NCI-H524 (cell line): ENCODE data around the gene POLR2I.
"Not testable (repeated sequence)": the region's sequence is repeated elsewhere in the genome, so short reads cannot be mapped to it uniquely, and the experiment has no call there.

Source experiments
- DNase-seq, 2 experiments: peaks; one replicate each; lab custom pipeline; 2025; lab: John Stamatoyannopoulos, UW

The POLR2I gene

DNA sequence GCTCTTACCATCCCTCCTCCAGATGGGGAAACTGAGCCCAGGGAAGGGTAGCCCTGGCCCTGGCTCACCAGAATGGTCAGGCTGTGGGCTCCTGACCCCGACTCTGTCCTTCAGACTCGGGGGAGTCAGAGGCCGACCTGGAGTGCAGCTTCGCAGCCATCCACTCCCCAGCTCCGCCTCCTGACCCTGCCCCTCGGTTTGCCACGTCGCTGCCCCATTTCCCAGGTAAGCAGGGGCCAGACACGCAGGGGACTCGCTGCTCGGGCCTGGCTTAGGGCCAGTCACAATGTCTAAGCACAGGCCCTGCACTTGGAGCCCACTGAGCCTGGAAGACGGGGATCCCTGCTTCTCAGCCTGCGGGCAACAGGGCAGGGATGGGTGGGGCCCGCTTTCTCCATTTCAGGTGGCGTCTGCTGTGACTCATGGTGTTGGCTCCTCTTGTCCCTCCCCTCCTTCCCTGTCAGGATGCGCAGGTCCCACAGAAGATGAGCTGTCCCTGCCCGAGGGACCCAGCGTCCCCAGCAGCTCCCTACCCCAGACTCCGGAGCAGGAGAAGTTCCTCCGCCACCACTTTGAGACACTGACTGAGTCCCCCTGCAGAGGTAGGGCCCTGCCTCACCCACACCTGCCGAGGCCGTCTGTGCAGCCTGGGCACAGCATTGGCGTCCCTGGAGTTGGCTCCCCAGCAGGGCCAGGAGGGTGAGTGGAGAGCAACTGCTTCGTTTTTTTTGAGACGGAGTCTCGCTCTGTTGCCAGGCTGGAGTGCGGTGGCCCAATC lies 12.9 kb downstream of the POLR2I start:
- no peak for DNase-seq

DNA sequence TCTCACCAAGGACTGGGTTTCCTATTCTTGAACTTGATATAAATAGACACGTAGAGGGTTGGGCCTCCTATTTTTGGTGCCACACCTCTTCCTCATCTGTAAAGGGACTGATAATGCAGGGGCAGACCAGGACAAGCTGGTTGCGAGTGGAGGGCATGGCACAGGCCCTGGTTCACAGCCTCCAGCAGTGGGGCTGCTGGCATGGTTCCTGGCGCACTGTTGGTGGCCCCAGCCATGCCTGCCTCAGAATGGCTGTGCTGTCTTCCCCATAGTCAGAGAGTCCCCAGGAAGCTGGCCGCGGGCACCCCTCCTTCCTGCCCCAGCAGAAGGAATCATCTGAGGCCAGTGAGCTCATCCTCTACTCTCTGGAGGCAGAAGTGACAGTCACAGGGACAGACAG lies 14.2 kb downstream of the POLR2I start:
- DNase-seq = no peak

DNA sequence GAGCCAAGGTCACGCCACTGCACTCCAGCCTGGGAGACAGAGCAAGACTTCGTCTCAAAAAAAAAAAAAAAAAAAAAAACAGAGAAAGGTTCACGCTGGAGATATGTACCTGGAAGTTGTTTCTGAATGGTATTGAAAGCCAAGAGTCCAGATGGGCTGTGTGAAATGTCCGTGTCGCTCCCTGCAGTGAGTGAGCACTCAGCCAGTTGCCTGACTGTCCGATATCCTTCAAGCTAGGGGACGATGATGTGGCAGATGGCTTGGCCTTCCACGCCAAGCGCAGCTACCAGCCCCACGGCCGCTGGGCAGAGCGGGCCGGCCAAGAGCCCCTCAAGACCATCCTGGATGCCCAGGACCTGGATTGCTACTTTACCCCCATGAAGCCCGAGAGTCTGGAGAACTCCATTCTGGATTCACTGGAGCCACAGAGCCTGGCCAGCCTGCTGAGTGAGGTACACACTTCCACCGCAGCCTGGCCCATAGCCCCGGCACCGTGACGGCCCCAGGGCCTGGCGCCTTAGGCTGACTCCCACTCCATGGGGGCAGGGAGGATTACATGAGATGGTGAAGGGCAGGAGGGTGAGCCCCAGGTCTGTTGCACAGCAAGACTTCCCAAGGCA lies 15.4 kb downstream of the POLR2I start:
- DNase-seq = no peak

DNA sequence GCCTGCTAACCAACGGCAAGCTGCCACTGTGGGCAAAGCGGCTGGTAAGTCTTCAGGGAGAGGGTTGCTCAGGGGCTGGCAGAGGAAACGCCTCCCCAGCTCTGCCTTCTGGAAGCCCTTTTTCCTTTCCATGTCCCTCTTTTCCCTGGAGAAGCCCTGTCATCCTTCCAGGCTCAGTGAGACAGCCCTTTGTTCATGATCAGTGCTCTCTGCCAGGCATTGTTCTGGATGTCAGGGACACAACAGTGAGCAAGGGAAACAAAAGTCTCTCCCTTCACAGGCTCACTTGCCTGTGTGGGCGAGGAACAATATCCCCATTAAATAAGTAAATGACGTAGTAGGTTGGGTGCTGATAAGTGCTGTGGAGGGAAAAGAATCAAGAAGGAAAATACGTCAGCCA lies 17.6 kb downstream of the POLR2I start:
- DNase-seq = no peak

DNA sequence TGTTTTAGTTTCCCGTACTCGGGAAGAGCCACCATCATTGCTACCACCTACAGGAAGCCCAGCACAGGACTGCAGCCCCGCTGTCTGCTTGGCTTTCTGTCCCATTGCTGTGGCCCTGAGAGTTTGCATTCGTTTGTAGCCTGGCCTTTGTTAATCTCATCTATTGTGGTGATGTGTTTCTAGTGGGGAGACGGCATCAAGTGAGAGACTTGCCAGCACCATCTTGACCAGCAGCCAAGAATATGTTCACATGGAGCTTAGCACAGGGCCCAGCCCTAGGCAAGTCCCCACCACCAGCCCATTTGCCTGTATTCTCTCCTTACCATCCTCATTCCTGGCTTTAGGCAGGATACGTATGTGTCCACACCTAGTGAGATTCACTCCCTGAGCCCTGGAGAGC lies 21.0 kb downstream of the POLR2I start:
- DNase-seq = no peak

DNA sequence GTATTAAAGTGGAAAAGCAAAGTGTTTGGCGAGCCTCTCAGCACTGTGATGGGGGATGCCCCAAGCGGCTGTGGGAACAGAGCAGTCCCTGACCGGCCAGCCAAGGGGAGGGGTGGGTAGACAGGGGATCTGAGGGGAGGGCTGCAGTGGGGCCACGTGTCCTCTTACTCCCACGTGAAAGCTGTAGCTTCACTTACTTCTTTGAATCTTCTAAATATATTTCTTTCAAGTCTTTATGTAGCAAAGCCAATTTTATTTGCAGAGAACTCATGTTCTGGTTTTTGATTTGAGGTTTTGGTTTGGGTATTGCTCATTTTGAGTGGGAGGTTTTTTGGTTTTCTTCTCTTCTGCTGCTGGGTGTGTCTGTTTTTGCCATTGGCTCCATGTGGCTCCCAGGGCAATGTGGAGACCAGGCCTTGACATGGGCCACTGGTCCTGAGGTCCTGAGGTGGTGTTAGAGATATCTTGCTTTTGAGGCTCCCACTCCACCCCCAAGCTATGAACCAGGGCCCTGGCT lies 21.5 kb downstream of the POLR2I start:
- DNase-seq = no peak

DNA sequence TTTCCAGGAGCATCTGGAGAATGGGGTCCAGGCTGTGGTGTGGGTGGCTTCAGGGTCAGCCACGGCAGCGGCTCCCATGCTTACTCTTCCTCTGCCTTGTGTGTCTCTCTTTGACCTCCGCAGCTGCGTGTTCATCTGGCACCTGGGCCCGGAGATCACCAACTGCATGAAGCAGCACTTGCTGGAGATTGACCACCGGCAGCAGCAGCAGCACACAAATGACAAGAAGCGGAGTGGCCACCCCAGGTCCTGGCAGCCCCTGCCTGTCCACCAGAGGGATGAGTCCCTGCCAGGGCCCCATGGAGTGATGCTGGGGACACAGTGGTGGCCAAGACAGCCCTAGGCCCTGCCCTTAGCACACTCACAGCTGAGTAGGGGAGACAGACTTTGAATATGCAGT lies 22.1 kb downstream of the POLR2I start:
- DNase-seq = no peak

DNA sequence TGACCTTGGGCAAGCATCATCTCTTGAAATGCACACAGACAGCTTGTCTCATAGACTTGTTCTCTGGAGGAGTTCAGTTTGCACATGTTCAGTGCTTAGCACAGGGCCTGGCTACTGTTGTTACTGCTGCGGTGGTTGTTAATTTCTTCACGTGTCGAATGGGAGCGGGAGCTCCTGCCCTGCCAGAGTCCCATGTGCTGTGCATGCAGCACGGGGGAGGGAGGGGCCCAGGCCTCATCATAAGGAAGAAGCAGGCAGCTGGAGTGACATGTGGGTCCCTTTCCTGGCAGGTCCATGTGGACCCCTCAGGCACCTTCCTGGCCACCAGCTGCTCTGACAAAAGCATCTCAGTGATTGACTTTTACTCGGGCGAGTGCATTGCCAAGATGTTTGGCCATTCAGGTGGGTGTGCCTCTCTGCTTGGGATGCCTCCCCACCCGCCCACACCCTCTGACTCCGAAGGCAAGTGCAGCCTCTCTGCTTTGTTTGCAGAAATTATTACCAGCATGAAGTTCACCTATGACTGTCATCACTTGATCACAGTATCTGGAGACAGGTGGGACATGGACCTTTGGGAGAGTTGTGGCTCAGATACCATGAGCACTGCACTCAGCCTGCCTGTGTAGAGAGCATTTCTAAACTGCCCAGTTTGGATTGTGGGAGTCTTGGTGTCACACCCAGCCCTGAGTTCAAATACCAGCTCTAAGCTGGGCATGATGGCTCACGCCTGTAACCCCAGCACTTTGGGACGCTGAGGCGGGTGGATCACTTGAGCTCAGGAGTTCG lies 23.6 kb downstream of the POLR2I start:
- DNase-seq = no peak

DNA sequence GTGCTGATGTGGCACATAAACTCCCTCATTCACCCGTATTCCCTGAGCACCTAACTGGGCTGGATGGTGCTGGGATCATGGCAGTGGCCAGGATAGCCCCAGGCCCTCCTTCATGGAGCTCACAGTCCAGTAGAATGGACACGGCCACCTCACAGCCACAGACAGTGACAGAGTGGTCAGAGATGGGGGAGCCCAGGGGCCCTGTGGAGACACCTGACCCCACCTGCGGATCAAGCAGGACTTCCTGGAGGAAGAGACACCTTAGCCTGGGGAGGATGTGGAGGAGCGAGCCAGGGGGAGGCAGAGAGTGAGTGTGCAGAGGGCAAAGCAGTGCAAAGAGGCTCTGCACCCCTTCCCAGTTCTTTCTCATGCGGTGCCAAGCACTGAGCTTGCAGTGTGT lies 24.8 kb downstream of the POLR2I start:
- DNase-seq = no peak

DNA sequence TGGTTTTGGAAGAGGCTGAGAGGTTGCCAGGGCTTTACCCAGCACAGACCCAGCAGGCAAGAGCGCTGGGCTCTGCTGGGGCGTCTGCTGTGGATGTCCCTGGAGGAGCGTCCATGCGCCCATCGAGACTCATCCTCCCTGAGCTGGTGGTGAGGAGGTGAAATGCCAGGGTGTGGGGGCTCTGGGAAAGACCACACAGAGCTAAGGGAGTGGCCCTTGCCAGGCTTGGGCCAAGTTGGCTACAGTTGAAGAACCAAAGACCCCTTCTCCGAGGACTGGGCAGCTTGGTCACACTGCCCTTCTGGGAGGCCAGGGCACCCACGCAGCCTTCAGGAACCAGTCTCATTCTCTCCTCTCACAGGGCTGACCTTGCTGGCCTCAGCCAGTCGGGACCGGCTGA lies 28.3 kb downstream of the POLR2I start:
- DNase-seq = no peak

DNA sequence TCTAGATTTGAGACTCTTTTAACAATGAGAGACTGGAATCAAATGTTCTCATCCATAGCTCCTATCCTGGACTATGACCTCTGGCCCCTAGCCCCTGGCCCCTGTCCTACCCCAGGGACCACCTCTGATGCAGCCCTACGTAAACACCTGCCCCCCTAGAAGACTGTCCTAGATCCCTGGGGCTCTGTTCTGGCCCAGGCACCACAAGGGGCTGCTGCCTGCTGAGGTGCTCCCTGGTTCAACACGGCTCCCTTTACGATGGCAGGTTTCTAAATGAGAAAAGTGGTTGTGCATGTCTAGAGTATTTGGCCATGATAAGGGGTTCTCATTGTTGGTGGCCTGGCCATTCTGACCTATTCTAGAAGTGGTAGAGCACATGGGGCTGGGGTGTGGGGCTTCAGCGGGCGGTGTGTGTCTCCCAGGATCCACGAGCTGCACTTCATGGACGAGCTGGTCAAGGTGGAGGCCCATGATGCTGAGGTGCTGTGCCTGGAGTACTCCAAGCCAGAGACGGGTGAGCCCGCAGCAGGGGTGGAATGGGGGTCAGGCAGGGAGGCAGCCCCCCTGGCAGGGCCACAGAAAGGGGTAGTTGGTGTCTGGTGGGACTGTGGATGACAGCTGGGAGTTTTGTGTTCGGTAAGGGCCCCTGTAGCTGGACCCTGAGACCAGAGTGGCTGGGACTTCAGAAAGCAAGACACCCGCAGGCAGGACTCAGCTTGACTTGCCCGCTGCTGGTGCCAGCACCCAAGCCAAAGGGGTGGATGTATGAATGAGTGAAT lies 30.3 kb downstream of the POLR2I start:
- DNase-seq = no peak

DNA sequence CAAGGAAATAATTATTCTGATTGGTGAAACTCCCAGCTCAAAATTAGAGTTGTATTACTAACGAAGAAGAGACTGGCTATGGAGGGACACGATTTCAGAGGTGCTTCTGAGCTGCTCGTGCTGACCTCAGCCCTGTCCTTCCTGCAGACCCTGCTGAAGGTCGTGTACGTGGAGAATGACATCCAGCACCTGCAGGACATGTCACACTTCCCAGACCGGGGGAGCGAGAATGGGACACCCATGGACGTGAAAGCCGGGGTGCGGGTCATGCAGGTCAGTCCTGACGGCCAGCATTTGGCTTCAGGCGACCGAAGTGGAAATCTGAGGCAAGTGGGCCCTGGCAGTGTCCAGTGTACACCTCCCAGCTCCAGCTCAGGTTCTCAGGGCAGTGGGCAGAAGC lies 31.8 kb downstream of the POLR2I start:
- DNase-seq = no peak

DNA sequence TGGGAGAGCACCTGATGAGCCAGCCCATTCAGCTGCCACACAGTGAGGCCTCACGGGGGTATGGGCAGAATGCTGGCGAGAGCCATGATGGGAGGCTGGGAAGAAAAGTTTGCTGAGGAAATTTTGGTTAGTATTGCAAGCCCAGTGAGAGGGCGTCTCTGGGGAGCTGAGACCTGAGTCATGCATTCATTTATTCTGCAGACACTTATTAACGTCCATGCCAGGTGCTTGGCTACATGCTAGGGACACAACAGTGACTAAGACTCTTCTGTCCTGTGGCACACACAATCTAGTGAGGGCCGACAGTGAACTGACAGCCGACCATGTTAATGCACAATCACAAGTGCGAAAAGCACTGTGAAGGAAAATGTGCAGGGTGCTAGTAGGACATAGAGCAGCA lies 32.8 kb downstream of the POLR2I start:
- no peak for DNase-seq

DNA sequence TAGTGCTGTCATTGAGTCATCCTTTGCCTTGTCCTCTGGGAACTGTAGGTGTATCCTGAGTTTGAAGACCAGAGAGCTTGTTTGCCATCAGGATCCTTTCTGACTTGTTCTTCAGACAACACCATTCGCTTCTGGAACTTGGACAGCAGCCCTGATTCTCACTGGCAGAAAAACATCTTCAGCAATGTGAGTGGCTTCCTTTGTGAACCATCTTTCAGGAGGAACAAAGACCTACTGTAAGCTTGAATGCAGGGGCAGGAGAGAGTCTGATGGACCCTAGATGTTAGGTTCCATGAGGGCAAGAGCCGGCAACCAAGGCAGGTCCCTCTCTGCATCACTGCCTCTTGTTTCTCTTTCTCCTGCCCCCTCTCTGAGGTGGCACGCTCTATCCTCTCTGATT lies 33.3 kb downstream of the POLR2I start:
- no peak for DNase-seq

DNA sequence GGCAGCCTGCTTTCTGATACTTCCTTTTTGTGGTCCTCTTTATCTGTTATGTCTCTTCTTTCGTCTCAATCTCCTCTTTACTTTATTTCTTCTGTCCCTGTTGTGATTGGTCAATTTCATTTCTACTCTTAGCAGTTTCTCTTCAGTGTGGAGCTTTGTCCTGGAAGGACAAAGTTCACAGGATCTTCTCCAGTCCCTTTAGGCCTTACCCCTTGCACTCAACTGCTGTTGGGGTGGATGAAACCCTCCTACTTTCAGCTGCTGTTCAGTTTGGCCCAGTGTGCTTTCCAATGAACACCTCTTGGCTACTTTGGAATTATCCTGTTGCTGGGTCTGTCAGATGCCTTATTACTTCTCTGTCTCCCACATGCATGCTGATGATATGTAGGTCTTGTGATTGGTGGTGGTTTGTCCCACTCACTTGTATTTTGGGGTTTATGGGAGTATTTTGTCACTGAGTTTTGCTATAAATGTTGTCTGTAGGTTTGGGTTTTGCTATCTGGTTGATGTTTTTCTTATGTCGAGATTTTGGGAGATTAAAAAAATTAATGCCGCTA lies 35.2 kb downstream of the POLR2I start:
- no peak for DNase-seq

DNA sequence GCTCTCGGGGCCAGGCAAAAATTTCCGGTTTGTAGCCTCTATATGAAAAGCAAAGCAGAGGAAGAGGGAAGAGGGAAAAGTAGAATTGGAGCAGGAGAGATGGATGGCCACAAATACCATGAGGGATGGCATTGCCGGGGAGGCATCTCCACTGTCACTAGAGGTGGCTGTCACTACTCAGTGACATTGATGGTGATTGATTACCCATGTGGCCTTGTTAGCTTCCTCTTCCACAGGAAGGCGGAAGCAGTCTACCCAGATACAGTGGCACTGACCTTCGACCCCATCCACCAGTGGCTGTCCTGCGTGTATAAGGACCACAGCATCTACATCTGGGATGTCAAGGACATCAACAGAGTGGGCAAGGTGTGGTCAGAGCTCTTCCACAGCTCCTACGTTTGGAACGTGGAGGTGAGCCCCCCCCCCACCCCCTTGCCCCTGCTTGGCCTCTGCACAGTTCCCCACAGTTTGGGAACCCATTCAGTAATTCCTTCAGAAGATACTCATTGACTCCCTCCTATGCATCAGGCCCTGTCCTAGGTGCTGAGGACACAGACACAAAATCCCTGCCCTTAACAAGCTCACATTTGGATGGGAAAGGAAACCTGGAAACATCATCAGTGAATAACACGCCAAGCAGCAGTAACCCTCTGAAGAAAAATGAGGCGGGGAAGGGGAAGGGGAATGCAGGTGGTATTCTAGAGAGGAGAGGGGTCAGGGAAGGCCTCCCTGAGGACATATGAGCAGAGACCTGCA lies 41.4 kb downstream of the POLR2I start:
- DNase-seq = no peak

DNA sequence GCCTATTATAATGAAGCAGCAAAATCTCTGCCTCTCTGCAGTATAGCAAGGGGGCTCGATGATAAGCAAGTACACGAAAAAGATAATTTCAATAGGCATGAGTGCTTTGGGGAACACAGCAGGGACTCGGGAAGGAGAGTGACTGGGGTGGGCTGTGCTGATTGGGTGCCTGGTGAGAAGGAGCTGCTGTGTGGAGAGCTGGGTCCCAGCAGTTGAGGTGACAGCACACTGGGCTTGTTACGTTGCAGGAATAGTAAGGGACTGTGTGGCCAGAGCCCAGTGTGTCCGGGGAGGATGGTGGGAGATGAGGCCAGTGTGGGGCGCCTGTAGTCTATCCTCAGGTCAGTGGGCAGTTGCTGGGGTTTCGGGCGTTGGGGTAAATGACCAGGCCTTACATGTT lies 42.6 kb downstream of the POLR2I start:
- no peak for DNase-seq

DNA sequence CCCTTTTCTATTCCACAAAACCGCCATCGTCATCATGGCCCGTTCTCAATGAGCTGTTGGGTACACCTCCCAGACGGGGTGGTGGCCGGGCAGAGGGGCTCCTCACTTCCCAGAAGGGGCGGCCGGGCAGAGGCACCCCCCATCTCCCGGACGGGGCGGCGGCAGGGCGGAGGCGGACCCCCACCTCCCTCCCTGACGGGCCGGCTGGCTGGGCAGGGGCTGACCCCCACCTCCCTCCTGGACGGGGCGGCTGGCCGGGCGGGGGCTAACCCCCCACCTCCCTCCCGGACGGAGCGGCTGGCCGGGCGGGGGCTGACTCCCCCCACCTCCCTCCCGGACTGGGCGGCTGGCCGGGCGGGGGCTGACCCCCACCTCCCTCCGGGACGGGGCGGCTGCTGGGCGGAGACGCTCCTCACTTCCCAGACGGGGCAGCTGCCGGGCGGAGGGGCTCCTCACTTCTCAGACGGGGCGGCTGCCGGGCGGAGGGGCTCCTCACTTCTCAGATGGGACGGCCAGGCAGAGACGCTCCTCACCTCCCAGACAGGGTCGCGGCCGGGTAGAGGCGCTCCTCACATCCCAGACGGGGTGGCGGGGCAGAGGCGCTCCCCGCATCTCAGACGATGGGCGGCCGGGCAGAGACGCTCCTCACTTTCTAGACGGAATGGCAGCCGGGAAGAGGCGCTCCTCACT lies 45.7 kb downstream of the POLR2I start:
- not testable (repeated sequence) for DNase-seq

DNA sequence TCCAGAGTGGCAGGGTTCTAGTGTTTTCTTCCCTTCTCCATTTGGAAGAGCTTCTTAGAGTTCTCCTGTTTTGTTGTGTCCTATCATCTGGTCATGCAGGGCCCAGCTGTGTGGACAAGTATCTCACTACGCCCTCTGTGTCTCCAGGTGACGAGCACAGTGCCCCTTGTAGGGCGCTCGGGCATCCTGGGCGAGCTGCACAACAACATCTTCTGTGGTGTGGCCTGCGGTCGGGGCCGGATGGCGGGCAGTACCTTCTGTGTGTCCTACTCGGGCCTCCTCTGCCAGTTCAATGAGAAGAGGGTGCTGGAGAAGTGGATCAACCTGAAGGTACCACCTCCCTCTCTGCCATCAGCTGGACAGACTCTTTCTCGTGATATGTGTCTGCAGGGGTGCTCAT lies 47.0 kb downstream of the POLR2I start:
- no peak for DNase-seq

DNA sequence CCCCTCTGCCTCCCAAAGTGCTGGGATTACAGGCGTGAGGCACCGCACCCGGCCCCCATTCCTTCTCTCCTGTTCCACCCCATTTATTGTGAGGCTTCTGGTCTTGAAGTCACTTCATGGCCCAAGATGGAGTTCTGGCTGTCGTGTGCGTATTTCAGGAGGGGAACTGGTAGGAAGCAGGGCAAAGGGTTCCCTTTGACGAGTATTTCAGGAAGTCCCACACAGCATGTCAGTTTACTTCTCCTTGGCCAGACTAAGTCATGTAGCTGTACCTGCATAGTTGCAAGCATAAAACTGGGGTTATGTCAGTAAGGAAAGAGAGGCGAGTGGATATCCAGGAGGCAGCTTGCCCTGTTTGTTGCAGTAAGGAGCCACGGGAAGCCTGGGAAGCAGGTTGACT lies 49.8 kb downstream of the POLR2I start:
- DNase-seq = no peak
